H1 (cell line): ENCODE data around the gene DYNLRB1. TPM values are rescaled to one million over a fixed set of nuclear protein-coding genes. Genes with fewer than 3 reads are reported as not detected.

Source experiments
- CTCF ChIA-PET: fragments of 300-600 bp; sonication (Branson Sonifier 250); formaldehyde crosslinking; loops from one replicate; lab custom pipeline; 2021; ENCODE audit not compliant: partially characterized antibody; lab: Charles Lee
- POLR2A ChIA-PET: fragments of 300-600 bp; sonication (Branson Sonifier 250); formaldehyde crosslinking; loops from one replicate; lab custom pipeline; 2021; ENCODE audit warnings: inconsistent platforms; ENCODE audit not compliant: partially characterized antibody; lab: Charles Lee
- DNase-seq, 2 experiments: peaks; one replicate each; pipeline versions ENCODE4 v3.0.0 to v3.0.0-alpha.2; 2010 to 2022; ENCODE audit warnings: low spot score in 2 of 2, low read depth in 1 of 2, mixed read lengths in 1 of 2
- FAIRE-seq: peaks from 2 replicates; lab custom pipeline; 2011; peaks lifted over from hg19 to GRCh38; lab: Jason Lieb, UNC
- H2AFZ ChIP-seq: 2 replicates; pipeline ENCODE4 v1.8.1; 2012; ENCODE audit warnings: low read length, inconsistent platforms
- H2AK5ac ChIP-seq: 2 replicates; pipeline ENCODE4 v1.6.1; 2013; ENCODE audit warnings: low read depth, low read length
- H2BK120ac ChIP-seq: replicated peaks from 2 replicates; pipeline ENCODE3; 2013; ENCODE audit warnings: low read depth, low read length, inconsistent platforms
- H2BK12ac ChIP-seq: 2 replicates; pipeline ENCODE4 v1.6.1; 2013; ENCODE audit warnings: low read depth, low read length
- H2BK15ac ChIP-seq: 2 replicates; pipeline ENCODE4 v1.6.1; 2013; ENCODE audit warnings: low read length
- H2BK20ac ChIP-seq: 2 replicates; pipeline ENCODE4 v1.6.1; 2013; ENCODE audit warnings: low read length
- H2BK5ac ChIP-seq: 2 replicates; pipeline ENCODE4 v1.6.1; 2013; ENCODE audit warnings: low read depth, low read length
- H3K14ac ChIP-seq: 2 replicates; pipeline ENCODE4 v1.6.1; 2013; ENCODE audit warnings: inconsistent platforms; ENCODE audit not compliant: insufficient read length
- H3K18ac ChIP-seq: 2 replicates; pipeline ENCODE4 v1.6.1; 2013; ENCODE audit warnings: low read length; ENCODE audit errors: extremely low read depth
- H3K23ac ChIP-seq: 2 replicates; pipeline ENCODE4 v1.6.1; 2013; ENCODE audit warnings: inconsistent platforms; ENCODE audit not compliant: insufficient read length
- H3K23me2 ChIP-seq: 2 replicates; pipeline ENCODE4 v1.6.1; 2013; ENCODE audit warnings: low read depth, low read length
- H3K27ac ChIP-seq: 2 replicates; pipeline ENCODE4 v1.6.1; 2011; ENCODE audit warnings: low read depth, low read length, inconsistent platforms
- H3K27me3 ChIP-seq, 4 experiments: replicated peaks in 1 of 4; 1 replicate in 1 of 4; 2 replicates in 3 of 4; pipeline versions ENCODE4 v1.6.1 to v1.8.1; 2011 to 2013; ENCODE audit warnings: low read length in 3 of 4, mild to moderate bottlenecking in 3 of 4, inconsistent platforms in 2 of 4, mixed read lengths in 2 of 4, moderate library complexity in 1 of 4; ENCODE audit not compliant: control insufficient read depth in 3 of 4, insufficient read depth in 3 of 4; ENCODE audit errors: extremely low read depth in 1 of 4
- H3K36me3 ChIP-seq, 4 experiments: 2 replicates each; pipeline versions ENCODE4 v1.6.1 to v1.8.1; 2011 to 2013; ENCODE audit warnings: mild to moderate bottlenecking in 4 of 4, low read length in 3 of 4, moderate library complexity in 2 of 4, control low read depth in 1 of 4, inconsistent platforms in 1 of 4; ENCODE audit not compliant: insufficient read depth in 4 of 4, control insufficient read depth in 2 of 4
- H3K4ac ChIP-seq: replicated peaks from 2 replicates; pipeline ENCODE3; 2013; ENCODE audit warnings: low read length, low read depth, mixed read lengths, inconsistent platforms; ENCODE audit not compliant: insufficient read length
- H3K4me1 ChIP-seq, 4 experiments: replicated peaks in 1 of 4; 1 replicate in 1 of 4; 2 replicates in 3 of 4; pipeline versions ENCODE4 v1.6.1 to v1.8.1; 2011 to 2013; ENCODE audit warnings: low read length in 3 of 4, inconsistent platforms in 2 of 4, mixed read lengths in 1 of 4; ENCODE audit not compliant: insufficient read depth in 4 of 4, control insufficient read depth in 3 of 4
- H3K4me2 ChIP-seq, 2 experiments: 2 replicates each; pipeline versions ENCODE4 v1.6.1 to v1.8.1; 2011 to 2013; ENCODE audit warnings: low read depth in 2 of 2, low read length in 2 of 2, control low read depth in 1 of 2, inconsistent platforms in 1 of 2, mild to moderate bottlenecking in 1 of 2; ENCODE audit not compliant: insufficient read depth in 1 of 2
- H3K4me3 ChIP-seq, 4 experiments: fragments of 200-600, 300-600 bp in 1 of 4; sonication (generic), shearing (Covaris generic), sonication (Bioruptor Twin) in 1 of 4; 2 replicates each; pipeline versions ENCODE4 v1.5.1 to v1.8.1; 2011 to 2016; ENCODE audit warnings: low read length in 4 of 4, low read depth in 3 of 4, control low read depth in 2 of 4, inconsistent platforms in 2 of 4, mild to moderate bottlenecking in 2 of 4, mixed read lengths in 1 of 4, moderate library complexity in 1 of 4; ENCODE audit not compliant: insufficient read depth in 2 of 4; ENCODE audit errors: extremely low read depth in 1 of 4
- H3K56ac ChIP-seq: replicated peaks from 2 replicates; pipeline ENCODE3; 2013; ENCODE audit warnings: low read depth, mild to moderate bottlenecking, mixed read lengths, low read length, inconsistent platforms; ENCODE audit not compliant: insufficient read length
- H3K79me1 ChIP-seq: 2 replicates; pipeline ENCODE4 v1.6.1; 2013; ENCODE audit warnings: low read depth, low read length, control low read depth
- H3K79me2 ChIP-seq, 2 experiments: 2 replicates each; pipeline versions ENCODE4 v1.6.1 to v1.8.1; 2012 to 2013; ENCODE audit warnings: low read length in 2 of 2, mild to moderate bottlenecking in 2 of 2, inconsistent platforms in 1 of 2; ENCODE audit not compliant: insufficient read depth in 2 of 2, control insufficient read depth in 1 of 2
- H3K9ac ChIP-seq, 4 experiments: replicated peaks in 1 of 4; 1 replicate in 1 of 4; 2 replicates in 3 of 4; pipeline versions ENCODE4 v1.6.1 to v1.8.1; 2011 to 2013; ENCODE audit warnings: low read depth in 3 of 4, low read length in 3 of 4, control low read depth in 2 of 4, mild to moderate bottlenecking in 2 of 4, moderate library complexity in 2 of 4, inconsistent platforms in 1 of 4; ENCODE audit errors: extremely low read depth in 1 of 4
- H3K9me3 ChIP-seq, 2 experiments: 2 replicates each; pipeline versions ENCODE4 v1.6.1 to v1.8.1; 2012 to 2013; ENCODE audit warnings: mild to moderate bottlenecking in 2 of 2, moderate library complexity in 2 of 2, control low read depth in 1 of 2, inconsistent platforms in 1 of 2, low read depth in 1 of 2, low read length in 1 of 2, mixed read lengths in 1 of 2; ENCODE audit not compliant: insufficient read depth in 2 of 2
- H4K20me1 ChIP-seq, 2 experiments: replicated peaks in 1 of 2; 2 replicates each; pipeline versions ENCODE3 to v1.8.1; 2011 to 2013; ENCODE audit warnings: inconsistent platforms in 2 of 2, low read length in 2 of 2, mild to moderate bottlenecking in 1 of 2; ENCODE audit not compliant: insufficient read depth in 2 of 2, control insufficient read depth in 1 of 2
- H4K5ac ChIP-seq: 2 replicates; pipeline ENCODE4 v1.6.1; 2013; ENCODE audit warnings: low read length, low read depth, mixed read lengths, inconsistent platforms; ENCODE audit not compliant: insufficient read length
- H4K8ac ChIP-seq: 2 replicates; pipeline ENCODE4 v1.8.0; 2013; ENCODE audit warnings: mild to moderate bottlenecking, moderate library complexity, low read length, inconsistent platforms; ENCODE audit not compliant: insufficient read depth; ENCODE audit errors: extremely low read depth
- H4K91ac ChIP-seq: replicated peaks from 2 replicates; pipeline ENCODE3; 2013; ENCODE audit warnings: low read length, mixed read lengths, inconsistent platforms; ENCODE audit not compliant: insufficient read length
- CHD1 ChIP-seq: IDR thresholded peaks from 2 replicates; pipeline ENCODE4 v1.6.1; 2012; ENCODE audit warnings: low read depth, low read length, improper control_type of control experiment
- EGR1 ChIP-seq: IDR thresholded peaks from 2 replicates; pipeline ENCODE4 v1.6.1; 2011; ENCODE audit warnings: low read depth, low read length, borderline replicate concordance
- EP300 ChIP-seq, 2 experiments: IDR thresholded peaks; 1 replicate in 1 of 2; 2 replicates in 1 of 2; pipeline ENCODE4 v1.6.1; 2011 to 2012; ENCODE audit warnings: low read depth in 2 of 2, low read length in 2 of 2, mild to moderate bottlenecking in 2 of 2, borderline replicate concordance in 1 of 2, inconsistent platforms in 1 of 2, moderate library complexity in 1 of 2
- GABPA ChIP-seq: IDR thresholded peaks from 2 replicates; pipeline ENCODE4 v1.6.1; 2011; ENCODE audit warnings: mild to moderate bottlenecking, low read length, moderate library complexity, borderline replicate concordance; ENCODE audit not compliant: insufficient read depth
- JUND ChIP-seq: IDR thresholded peaks from 2 replicates; pipeline ENCODE4 v1.6.1; 2011; ENCODE audit warnings: mild to moderate bottlenecking, improper control_type of control experiment, low read length
- POLR2A ChIP-seq, 2 experiments: IDR thresholded peaks; 1 replicate in 1 of 2; 2 replicates in 1 of 2; pipeline ENCODE4 v1.6.1; 2011; ENCODE audit warnings: low read depth in 2 of 2, low read length in 2 of 2, mild to moderate bottlenecking in 2 of 2; ENCODE audit errors: control extremely low read depth in 1 of 2
- RXRA ChIP-seq: IDR thresholded peaks from 2 replicates; pipeline ENCODE4 v1.6.1; 2011; ENCODE audit warnings: low read depth, mild to moderate bottlenecking, low read length, moderate library complexity; ENCODE audit not compliant: insufficient read depth
- SIRT6 ChIP-seq: IDR thresholded peaks from one replicate; pipeline ENCODE4 v1.7.1; 2012; ENCODE audit warnings: low read length, inconsistent platforms
- ZNF274 ChIP-seq: IDR thresholded peaks from 2 replicates; pipeline ENCODE4 v1.7.0; 2012; ENCODE audit warnings: low read length, borderline replicate concordance; ENCODE audit errors: extremely low read depth
- WGBS, 2 experiments: shearing (Covaris generic) in 1 of 2; methylation state at CpG; one replicate each; pipeline versions ENCODE4 v1.1.6 to v1.1.7; 2013 to 2015; ENCODE audit warnings: low lambda C conversion rate in 2 of 2, mixed read lengths in 2 of 2, inconsistent platforms in 1 of 2, low coverage in 1 of 2, missing lambda C conversion rate in 1 of 2; ENCODE audit not compliant: insufficient replicate concordance in 2 of 2, insufficient coverage in 1 of 2, insufficient read length in 1 of 2; ENCODE audit errors: extremely low coverage in 1 of 2, missing lambda C conversion rate in 1 of 2; 5-methylcytosine and 5-hydroxymethylcytosine counted together
- polyA plus RNA-seq, 7 experiments: library from polyadenylated mRNA; depleted of rRNA in 3 of 7; stranded (reverse) in 5 of 7; unstranded in 2 of 7; fragments of >200 nt in 5 of 7; fragments of 200-250 nt in 2 of 7; gene quantifications; 1 replicate in 5 of 7; 2 replicates in 1 of 7; 4 replicates in 1 of 7; pipeline versions ENCODE4 v1.2.1 to v1.2.3, GENCODE V29; 2011 to 2013; ENCODE audit warnings: missing spikeins in 2 of 7, mixed read lengths in 2 of 7
- total RNA-seq: library from RNA; stranded (reverse); fragmentation: NEBNext Ultra II Directional; extraction: Animal tissue kit (Norgen Biotek cat#: 25700); gene quantifications from 2 replicates; pipeline ENCODE4 v1.2.1, GENCODE V29; 2021

Gene DYNLRB1
- total and polyA plus RNA-seq, 2 of the 8 experiments (the other 6 are each of a cell fraction or from before 2014, with no cell fraction given) = 109 to 214 TPM

- H3K18ac ChIP-seq = no peak overlapping the region
- no peak overlapping the region for H3K14ac ChIP-seq
- H2BK20ac ChIP-seq = no peak overlapping the region
- no peak overlapping the region for H3K4me2 ChIP-seq
- H2BK120ac ChIP-seq = no peak overlapping the region
- H3K56ac ChIP-seq = no peak overlapping the region
- no peaks in the 10 kb centered on the region for H3K23me2 ChIP-seq
- H3K79me2 ChIP-seq = no peaks in the 10 kb centered on the region
- H3K36me3 ChIP-seq = peaks cover 0 to 3% (median 1%) of the 10 kb centered on the region in 4 experiments; a peak in 1 of 8 replicates
- H3K9me3 ChIP-seq = no peaks in the 10 kb centered on the region
- H2AFZ ChIP-seq = no peak overlapping the region
- no peak overlapping the region for H2BK15ac ChIP-seq
- WGBS, 2 experiments = 90% methylated on average over 2 of the region's 2 CpGs; no CpG with 5 or more reads in 1 of the 2 experiments
- no peaks in the 10 kb centered on the region for H3K79me1 ChIP-seq
- DNase-seq (no peak), FAIRE-seq (no peak)
- no peak overlapping the region for H4K5ac ChIP-seq
- no peak overlapping the region for H3K23ac ChIP-seq
- no peak overlapping the region for H3K27ac ChIP-seq
- H4K8ac ChIP-seq = no peak overlapping the region
- no peak overlapping the region for H3K4me3 ChIP-seq
- ChIA-PET CTCF (interaction anchor here (1.0 to 1.2 kb wide), 3 partner anchors 11 to 96 kb away, joined by 3 to 4 read pairs (median 3); no protein-coding TSS in a partner anchor), POLR2A (no interaction called here)
- no peak overlapping the region for H2AK5ac ChIP-seq
- H2BK12ac ChIP-seq = no peak overlapping the region
- no peak overlapping the region for H4K91ac ChIP-seq
- H3K27me3 ChIP-seq = no peaks in the 10 kb centered on the region
- no peaks in the 10 kb centered on the region; a peak in 1 of 7 replicates for H3K4me1 ChIP-seq
- no peaks in the 10 kb centered on the region for H4K20me1 ChIP-seq
- H3K9ac ChIP-seq = no peak overlapping the region
- no peak overlapping the region for H3K4ac ChIP-seq
- H2BK5ac ChIP-seq = no peak overlapping the region
- TF ChIP-seq JUND (no peak), GABPA (no peak), RXRA (no peak), SIRT6 (no peak), CHD1 (no peak), EGR1 (no peak), POLR2A (IDR thresholded peaks at IDR 0.05; ENCODE audit: control extremely low read depth in 1 of 2, low read depth in 2 of 2, low read length in 2 of 2) (no peak), EP300 (IDR thresholded peaks at IDR 0.05; ENCODE audit: borderline replicate concordance in 1 of 2, low read depth in 2 of 2, low read length in 2 of 2) (no peak), ZNF274 (no peak)
Measured at GRCh38 chr20:34578025-34578424, 61.8 kb downstream of the DYNLRB1 start.
